ENCODE measurements around the gene RGL2. TPM values are rescaled to one million over a fixed set of nuclear protein-coding genes. Genes with fewer than 3 reads are reported as not detected.
A peak's percentile ranks its signal among the peaks of the same experiment; 100 is the strongest.

RGL2 gene
- total RNA-seq, 1 donor from 2014 or later, result 66.5 TPM

DNA sequence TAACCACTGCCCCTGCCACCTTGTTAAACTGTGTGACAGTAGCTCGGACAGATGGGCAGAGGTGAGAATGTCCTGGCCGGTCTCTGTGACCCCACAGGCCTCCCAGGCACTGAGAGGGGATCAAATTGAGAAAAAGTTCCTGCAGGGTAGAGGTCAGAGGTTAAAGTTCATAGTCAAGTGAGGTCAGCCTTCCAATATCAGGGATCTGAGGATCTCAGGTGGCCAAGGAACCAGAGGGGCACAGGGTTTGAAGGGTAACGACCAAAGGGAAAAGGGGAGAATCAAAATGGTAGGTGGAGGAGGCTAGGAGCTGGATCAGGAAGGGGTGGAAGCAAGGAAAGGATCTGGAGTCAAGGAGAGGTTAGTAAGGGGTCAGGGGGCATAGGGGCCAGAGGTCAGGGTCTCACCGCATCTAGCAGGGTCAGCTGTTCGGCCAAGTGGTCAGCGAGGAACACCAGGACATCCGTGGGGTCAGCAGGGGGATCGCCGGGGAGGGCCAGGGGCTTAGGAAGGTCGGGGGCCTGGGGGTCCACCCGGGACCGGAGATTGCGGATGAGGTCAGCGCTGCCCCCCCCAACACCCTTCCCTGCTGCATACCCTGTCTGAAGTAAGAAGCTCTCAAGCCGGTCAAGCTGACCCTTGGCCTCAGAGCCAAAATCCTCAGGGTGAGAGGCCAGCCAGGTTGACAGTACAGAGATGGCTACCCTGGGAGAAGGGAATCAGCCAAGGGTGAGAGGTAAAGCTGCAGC lies 2.9 kb downstream of the RGL2 start:
- DNase-seq, result no peak
- peaks cover 33% of the 10 kb centered on the region for H3K4me1 Mint-ChIP-seq
- peak overlapping the region; percentile 13 for H3K27ac Mint-ChIP-seq
- CTCF ChIA-PET, result no interaction called here
- ATAC-seq (ENCODE audit: low read depth), result no peak
- no peaks in the 10 kb centered on the region for H3K9me3 Mint-ChIP-seq
- no peaks in the 10 kb centered on the region for H3K27me3 Mint-ChIP-seq
- POLR2A ChIA-PET, result interaction anchor here (2.8 to 4.5 kb wide), 3 partner anchors 18 to 47 kb away, joined by 10 to 54 read pairs (median 31); partner anchors contain the start of genes B3GALT4, RPS18 and VPS52
- H3K4me3 Mint-ChIP-seq, result no peak overlapping the region
- H3K36me3 Mint-ChIP-seq (ENCODE audit: low read depth), result peaks cover 79% of the 10 kb centered on the region
- TF ChIP-seq, protein P1, sequence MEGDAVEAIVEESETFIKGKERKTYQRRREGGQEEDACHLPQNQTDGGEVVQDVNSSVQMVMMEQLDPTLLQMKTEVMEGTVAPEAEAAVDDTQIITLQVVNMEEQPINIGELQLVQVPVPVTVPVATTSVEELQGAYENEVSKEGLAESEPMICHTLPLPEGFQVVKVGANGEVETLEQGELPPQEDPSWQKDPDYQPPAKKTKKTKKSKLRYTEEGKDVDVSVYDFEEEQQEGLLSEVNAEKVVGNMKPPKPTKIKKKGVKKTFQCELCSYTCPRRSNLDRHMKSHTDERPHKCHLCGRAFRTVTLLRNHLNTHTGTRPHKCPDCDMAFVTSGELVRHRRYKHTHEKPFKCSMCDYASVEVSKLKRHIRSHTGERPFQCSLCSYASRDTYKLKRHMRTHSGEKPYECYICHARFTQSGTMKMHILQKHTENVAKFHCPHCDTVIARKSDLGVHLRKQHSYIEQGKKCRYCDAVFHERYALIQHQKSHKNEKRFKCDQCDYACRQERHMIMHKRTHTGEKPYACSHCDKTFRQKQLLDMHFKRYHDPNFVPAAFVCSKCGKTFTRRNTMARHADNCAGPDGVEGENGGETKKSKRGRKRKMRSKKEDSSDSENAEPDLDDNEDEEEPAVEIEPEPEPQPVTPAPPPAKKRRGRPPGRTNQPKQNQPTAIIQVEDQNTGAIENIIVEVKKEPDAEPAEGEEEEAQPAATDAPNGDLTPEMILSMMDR (IDR thresholded peaks at IDR 0.05), result no peak
- intact Hi-C loops (cut with micrococcal nuclease), result loop anchor here (5.0 kb wide), 2 partner anchors 132 to 133 kb away; no protein-coding TSS in a partner anchor

DNA sequence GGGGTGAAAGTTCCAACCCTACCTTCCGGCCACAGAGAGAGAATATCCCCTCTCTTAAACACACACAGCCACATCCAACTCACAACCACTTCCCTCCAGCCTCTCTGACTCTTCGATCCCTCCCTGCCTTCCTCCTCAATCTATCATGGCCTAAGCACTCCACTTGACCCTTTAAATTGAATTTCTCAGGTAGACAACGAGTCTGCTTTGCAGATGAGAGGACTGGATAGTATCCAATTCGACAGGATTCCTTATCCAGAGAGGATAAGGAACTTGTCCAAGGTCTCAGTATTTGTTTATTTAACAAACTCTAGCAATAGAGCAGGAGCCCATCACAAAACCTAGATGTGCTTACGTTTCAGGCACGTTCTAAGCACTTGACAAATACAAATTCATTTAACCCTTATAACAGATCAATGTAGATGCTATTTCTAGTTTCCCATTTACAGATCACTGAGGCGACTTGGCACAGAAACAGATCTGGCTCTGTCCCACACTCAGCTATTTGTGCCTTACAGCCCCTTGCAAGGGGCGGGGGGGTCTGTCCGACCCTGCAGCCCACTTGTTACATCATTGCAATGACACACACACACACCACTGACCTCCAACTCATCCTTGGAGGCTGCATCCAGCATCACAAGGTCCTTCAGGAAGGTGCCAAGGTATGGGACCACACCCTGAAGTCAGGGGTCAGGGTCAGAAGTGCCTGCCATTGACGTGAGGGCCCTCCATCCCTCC lies 4.5 kb downstream of the RGL2 start:
- Mint-ChIP-seq H3K27ac (peak overlapping the region; percentile 18), H3K36me3 (ENCODE audit: low read depth) (peaks cover 77% of the 10 kb centered on the region), H3K9me3 (no peaks in the 10 kb centered on the region), H3K4me3 (no peak overlapping the region), H3K4me1 (peaks cover 38% of the 10 kb centered on the region), H3K27me3 (no peaks in the 10 kb centered on the region)
- DNase-seq, result no peak
- CTCF ChIA-PET, result no interaction called here
- ATAC-seq (ENCODE audit: low read depth), result no peak
- intact Hi-C loops (cut with micrococcal nuclease), result no loop called here
- POLR2A ChIA-PET, result interaction anchor here (4.0 kb wide), 1 partner anchor 17 kb away, joined by 31 read pairs; the partner anchor contains the start of gene B3GALT4
- TF ChIP-seq, protein P1 (IDR thresholded peaks at IDR 0.05), result no peak

DNA sequence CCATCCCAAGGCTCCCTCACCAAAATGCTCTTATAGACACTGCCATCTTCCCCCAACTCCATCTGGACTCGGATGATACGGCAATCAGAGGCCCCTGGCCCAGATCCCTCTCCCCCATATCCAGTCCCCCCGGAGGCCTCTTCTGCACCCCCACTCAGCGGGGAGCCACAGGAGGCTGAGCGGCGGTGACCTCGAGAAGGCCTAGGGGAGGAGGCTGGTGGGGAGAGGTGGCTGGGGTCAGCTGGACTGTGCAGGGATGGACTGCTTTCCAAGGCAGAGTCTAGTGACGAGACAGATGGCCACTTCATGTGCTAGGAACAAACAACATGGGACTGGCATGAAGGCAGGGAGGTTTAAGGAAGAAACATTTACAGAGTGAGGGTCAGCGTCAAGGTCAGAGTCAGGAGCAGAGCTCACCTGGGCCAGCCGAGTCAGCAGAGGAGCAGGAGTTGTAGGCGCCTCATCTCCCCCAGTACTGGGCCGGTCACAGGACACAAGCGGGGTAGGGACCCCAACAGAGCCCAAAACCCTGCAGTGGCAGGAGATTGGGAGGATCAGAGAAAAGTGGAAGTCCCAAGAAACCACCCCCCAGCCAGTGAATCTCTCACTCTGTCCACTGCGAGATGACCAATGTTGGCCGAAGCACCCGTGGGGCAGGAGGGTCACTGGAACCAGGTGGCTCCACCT lies 5.6 kb downstream of the RGL2 start:
- no peaks in the 10 kb centered on the region for H3K27me3 Mint-ChIP-seq
- no peaks in the 10 kb centered on the region for H3K9me3 Mint-ChIP-seq
- no peak overlapping the region for H3K27ac Mint-ChIP-seq
- H3K36me3 Mint-ChIP-seq (ENCODE audit: low read depth), result peaks cover 75% of the 10 kb centered on the region
- TF ChIP-seq, protein P1 (IDR thresholded peaks at IDR 0.05), result no peak
- H3K4me1 Mint-ChIP-seq, result peaks cover 47% of the 10 kb centered on the region
- ATAC-seq (ENCODE audit: low read depth), result no peak
- ChIA-PET CTCF (no interaction called here), POLR2A (interaction anchor here (5.4 kb wide), 1 partner anchor 16 kb away, joined by 79 read pairs; the partner anchor contains the start of gene B3GALT4)
- peak overlapping the region; percentile 15 for H3K4me3 Mint-ChIP-seq
- DNase-seq, result no peak
- intact Hi-C loops (cut with micrococcal nuclease), result no loop called here

DNA sequence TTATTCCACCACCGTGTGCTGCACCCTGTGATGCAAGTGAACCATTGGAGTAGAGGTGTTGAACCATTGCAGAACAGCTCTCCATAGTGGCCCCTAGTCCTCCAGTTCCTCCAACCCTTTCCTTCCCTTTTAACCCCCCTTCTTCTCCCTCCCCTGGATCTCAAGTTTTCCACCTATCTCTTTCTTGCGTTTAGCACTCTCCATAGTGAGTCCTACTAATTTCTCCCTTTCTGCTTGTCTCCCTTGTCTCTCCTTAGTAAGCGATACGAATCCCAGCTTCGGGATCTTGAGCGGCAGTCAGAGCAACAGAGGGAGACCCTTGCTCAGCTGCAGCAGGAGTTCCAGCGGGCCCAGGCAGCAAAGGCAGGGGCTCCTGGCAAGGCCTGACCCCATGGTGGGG lies 8.3 kb downstream of the RGL2 start:
- no peaks in the 10 kb centered on the region for H3K9me3 Mint-ChIP-seq
- CTCF ChIA-PET, result interaction anchor here (3.9 kb wide), 1 partner anchor 13 kb away, joined by 21 read pairs; the partner anchor contains the start of gene B3GALT4
- intact Hi-C loops (cut with micrococcal nuclease), result no loop called here
- DNase-seq, result no peak
- ATAC-seq (ENCODE audit: low read depth), result no peak
- H3K27me3 Mint-ChIP-seq, result no peaks in the 10 kb centered on the region
- POLR2A ChIA-PET, result interaction anchor here (2.3 to 5.4 kb wide), 8 partner anchors 9 to 136 kb away, joined by 13 to 80 read pairs (median 20); partner anchors contain the start of genes B3GALT4, RGL2, RPS18 and TAPBP
- H3K36me3 Mint-ChIP-seq (ENCODE audit: low read depth), result peaks cover 81% of the 10 kb centered on the region
- peaks cover 48% of the 10 kb centered on the region for H3K4me1 Mint-ChIP-seq
- peak overlapping the region; percentile 100 for H3K4me3 Mint-ChIP-seq
- TF ChIP-seq, protein P1 (IDR thresholded peaks at IDR 0.05), result no peak
- peak overlapping the region; percentile 95 for H3K27ac Mint-ChIP-seq

Data from activated B cell treated with CpG ODN at 0.5 μM for 24 hours (primary cell).